ENCODE data around the gene VGLL4. TPM values are rescaled to one million over a fixed set of nuclear protein-coding genes. Genes with fewer than 3 reads are reported as not detected.

VGLL4 gene
- total RNA-seq, 4 donors from 2014 or later = 79.3 to 144 (median 143) TPM

GRCh38 chr3:11624161-11624560 is 19.6 kb downstream of the VGLL4 start:
- Histone ChIP-seq H3K36me3 (no peaks in the 10 kb centered on the region), H3K27me3 (no peaks in the 10 kb centered on the region), H3K4me3 (no peak overlapping the region), H3K9me3 (no peaks in the 10 kb centered on the region), H3K27ac (no peak overlapping the region), H3K4me1 (peaks cover 0 to 21% of the 10 kb centered on the region in 2 donors)
- intact Hi-C loops (cut with DNase I; ENCODE audit: low total_unique reads) = no loop called here
- DNase-seq = no peak
- TF ChIP-seq CTCF (IDR thresholded peaks at IDR 0.05) = no peak
- no peak for TF ChIP-seq POLR2A (IDR thresholded peaks at IDR 0.05)

GRCh38 chr3:11622586-11623550 is 20.8 kb downstream of the VGLL4 start:
- no peak overlapping the region for H3K27ac ChIP-seq
- intact Hi-C loops (cut with DNase I; ENCODE audit: low total_unique reads) = no loop called here
- H3K4me1 ChIP-seq = peaks cover 0 to 21% of the 10 kb centered on the region in 2 donors
- no peak for DNase-seq
- H3K9me3 ChIP-seq = no peaks in the 10 kb centered on the region
- no peaks in the 10 kb centered on the region for H3K36me3 ChIP-seq
- TF ChIP-seq POLR2A (IDR thresholded peaks at IDR 0.05) (no peak), CTCF (IDR thresholded peaks at IDR 0.05) (no peak)
- no peak overlapping the region for H3K4me3 ChIP-seq
- H3K27me3 ChIP-seq = no peaks in the 10 kb centered on the region

GRCh38 chr3:11621077-11621476 is 22.6 kb downstream of the VGLL4 start:
- Histone ChIP-seq H3K4me1 (peaks cover 8 to 15% of the 10 kb centered on the region in 2 donors), H3K27ac (no peak overlapping the region), H3K4me3 (no peak overlapping the region), H3K9me3 (no peaks in the 10 kb centered on the region), H3K36me3 (no peaks in the 10 kb centered on the region), H3K27me3 (no peaks in the 10 kb centered on the region)
- no peak for DNase-seq
- intact Hi-C loops (cut with DNase I; ENCODE audit: low total_unique reads) = no loop called here
- TF ChIP-seq POLR2A (IDR thresholded peaks at IDR 0.05) (no peak), CTCF (IDR thresholded peaks at IDR 0.05) (no peak)

DNA sequence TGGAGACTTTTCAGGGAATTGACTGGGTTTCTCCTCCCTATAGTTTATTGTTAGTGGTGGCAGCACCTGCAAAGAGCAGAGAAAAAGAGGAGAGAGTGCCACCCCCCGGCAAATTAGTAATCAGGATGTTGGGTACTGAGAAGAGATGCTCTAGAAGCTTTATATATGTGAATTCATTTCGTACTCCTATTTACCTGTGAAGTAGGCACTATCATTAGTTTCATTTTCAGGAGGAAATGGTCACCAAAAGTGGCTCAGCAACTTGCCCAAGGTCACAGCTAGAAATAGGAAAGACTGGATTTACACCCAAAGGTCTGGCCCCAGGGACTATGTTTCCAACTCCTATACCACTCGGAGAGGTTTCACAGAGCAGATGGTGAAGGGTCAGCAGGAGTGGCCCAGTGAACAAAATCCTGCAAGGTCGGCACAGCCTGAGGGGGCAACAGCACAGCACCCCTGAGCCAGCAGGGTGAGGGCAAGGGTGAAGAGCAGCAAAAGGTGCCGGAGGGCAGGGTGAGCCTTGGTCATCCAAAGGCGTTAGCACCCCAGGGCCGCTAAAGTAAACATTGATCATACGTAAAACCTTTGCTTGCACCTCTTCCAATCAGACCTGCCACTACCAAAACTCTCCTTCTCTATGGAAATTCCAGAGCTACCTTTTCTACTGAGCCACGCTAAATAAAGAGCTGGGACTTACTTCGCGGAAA is 23.6 kb downstream of the VGLL4 start:
- no peak for TF ChIP-seq CTCF (IDR thresholded peaks at IDR 0.05)
- no peak for TF ChIP-seq POLR2A (IDR thresholded peaks at IDR 0.05)
- Histone ChIP-seq H3K27ac (no peak overlapping the region), H3K4me3 (no peak overlapping the region), H3K9me3 (no peaks in the 10 kb centered on the region), H3K27me3 (no peaks in the 10 kb centered on the region), H3K36me3 (no peaks in the 10 kb centered on the region), H3K4me1 (peaks cover 8% of the 10 kb centered on the region in 2 donors)
- no peak for DNase-seq
- intact Hi-C loops (cut with DNase I; ENCODE audit: low total_unique reads) = no loop called here

GRCh38 chr3:11619461-11619860 is 24.3 kb downstream of the VGLL4 start:
- Histone ChIP-seq H3K9me3 (no peaks in the 10 kb centered on the region), H3K4me3 (no peak overlapping the region), H3K36me3 (no peaks in the 10 kb centered on the region), H3K27ac (no peak overlapping the region), H3K27me3 (no peaks in the 10 kb centered on the region), H3K4me1 (peaks cover 4 to 8% of the 10 kb centered on the region in 2 donors)
- no peak for DNase-seq
- intact Hi-C loops (cut with DNase I; ENCODE audit: low total_unique reads) = no loop called here
- TF ChIP-seq POLR2A (IDR thresholded peaks at IDR 0.05) = no peak
